T-helper 1 cell treated with Interleukin-12 subunit alpha and Interleukin-12 subunit beta and Interleukin-4 antibody, amounts not matched to agents 30 μg/mL and 1 μg/mL, for 36 hours (primary cell): Measurements from ENCODE around the gene RNASE12.
"Not testable (repeated sequence)": the region's sequence is repeated elsewhere in the genome, so short reads cannot be mapped to it uniquely, and the experiment has no call there.

Experiments used
- H3K27ac Mint-ChIP-seq: one replicate; pipeline ENCODE4 v1.8.0; 2021; ENCODE audit warnings: mild to moderate bottlenecking, mixed read lengths
- H3K27me3 Mint-ChIP-seq: one replicate; pipeline ENCODE4 v1.8.0; 2021; ENCODE audit warnings: low read depth, mixed read lengths
- H3K36me3 Mint-ChIP-seq: one replicate; pipeline ENCODE4 v1.8.0; 2021; ENCODE audit warnings: low read depth, mixed read lengths
- H3K4me1 Mint-ChIP-seq: one replicate; pipeline ENCODE4 v1.8.0; 2021; ENCODE audit warnings: low read depth, mixed read lengths
- H3K4me3 Mint-ChIP-seq: one replicate; pipeline ENCODE4 v1.8.0; 2021; ENCODE audit warnings: mild to moderate bottlenecking, moderate library complexity, mixed read lengths
- H3K9me3 Mint-ChIP-seq: one replicate; pipeline ENCODE4 v1.8.0; 2021; ENCODE audit warnings: mixed read lengths

RNASE12 gene

GRCh38 chr14:20578325-20578724 is 12.9 kb downstream of the RNASE12 start:
- no peak overlapping the region for H3K27ac Mint-ChIP-seq
- H3K4me1 Mint-ChIP-seq = no peaks in the 10 kb centered on the region
- no peak overlapping the region for H3K4me3 Mint-ChIP-seq
- H3K36me3 Mint-ChIP-seq = no peaks in the 10 kb centered on the region
- no peaks in the 10 kb centered on the region for H3K9me3 Mint-ChIP-seq
- peaks cover 4% of the 10 kb centered on the region for H3K27me3 Mint-ChIP-seq

- H3K4me3 Mint-ChIP-seq, H3K4me1 Mint-ChIP-seq, H3K27me3 Mint-ChIP-seq, H3K36me3 Mint-ChIP-seq, H3K27ac Mint-ChIP-seq: not testable (repeated sequence)
- H3K9me3 Mint-ChIP-seq = peaks cover 13% of the 10 kb centered on the region
Observed at GRCh38 chr14:20572382-20572990, 18.7 kb downstream of the RNASE12 start.

- H3K9me3 Mint-ChIP-seq = peaks cover 13% of the 10 kb centered on the region
- H3K27me3 Mint-ChIP-seq, H3K4me3 Mint-ChIP-seq, H3K27ac Mint-ChIP-seq, H3K36me3 Mint-ChIP-seq, H3K4me1 Mint-ChIP-seq: not testable (repeated sequence)
Observed at GRCh38 chr14:20570720-20571119, 20.5 kb downstream of the RNASE12 start.

- not testable (repeated sequence) for H3K36me3 Mint-ChIP-seq, H3K4me1 Mint-ChIP-seq, H3K27ac Mint-ChIP-seq, H3K4me3 Mint-ChIP-seq, H3K27me3 Mint-ChIP-seq
- H3K9me3 Mint-ChIP-seq = peaks cover 13% of the 10 kb centered on the region
Observed at GRCh38 chr14:20569865-20570264, 21.3 kb downstream of the RNASE12 start.

GRCh38 chr14:20569066-20569465 is 22.1 kb downstream of the RNASE12 start:
- Mint-ChIP-seq H3K4me3 (no peak overlapping the region), H3K27ac (no peak overlapping the region), H3K9me3 (peaks cover 13% of the 10 kb centered on the region), H3K36me3 (no peaks in the 10 kb centered on the region), H3K27me3 (peaks cover 8% of the 10 kb centered on the region), H3K4me1 (no peaks in the 10 kb centered on the region)

- Mint-ChIP-seq H3K27me3 (peaks cover 8% of the 10 kb centered on the region), H3K36me3 (no peaks in the 10 kb centered on the region), H3K4me1 (no peaks in the 10 kb centered on the region), H3K4me3 (no peak overlapping the region), H3K27ac (no peak overlapping the region), H3K9me3 (peaks cover 13% of the 10 kb centered on the region)
Observed at GRCh38 chr14:20568393-20568792, 22.8 kb downstream of the RNASE12 start.

GRCh38 chr14:20567199-20567598 is 24.0 kb downstream of the RNASE12 start:
- H3K36me3 Mint-ChIP-seq, H3K27ac Mint-ChIP-seq, H3K4me1 Mint-ChIP-seq, H3K27me3 Mint-ChIP-seq, H3K4me3 Mint-ChIP-seq: not testable (repeated sequence)
- H3K9me3 Mint-ChIP-seq = peaks cover 13% of the 10 kb centered on the region

GRCh38 chr14:20564501-20564997 is 26.6 kb downstream of the RNASE12 start:
- Mint-ChIP-seq H3K27ac (no peak overlapping the region), H3K4me1 (no peaks in the 10 kb centered on the region), H3K27me3 (peaks cover 12% of the 10 kb centered on the region), H3K4me3 (no peak overlapping the region), H3K9me3 (peaks cover 12% of the 10 kb centered on the region), H3K36me3 (no peaks in the 10 kb centered on the region)

- Mint-ChIP-seq H3K4me3 (no peak overlapping the region), H3K27ac (no peak overlapping the region), H3K27me3 (peaks cover 12% of the 10 kb centered on the region), H3K36me3 (no peaks in the 10 kb centered on the region), H3K4me1 (no peaks in the 10 kb centered on the region), H3K9me3 (peaks cover 7% of the 10 kb centered on the region)
Observed at GRCh38 chr14:20563971-20564370, 27.2 kb downstream of the RNASE12 start.

- Mint-ChIP-seq H3K4me3 (no peak within 1 kb of the TSS), H3K4me1 (no peaks in the 10 kb centered on the region), H3K27ac (no peak within 1 kb of the TSS), H3K27me3 (peaks cover 7% of the 10 kb centered on the region), H3K9me3 (no peaks in the 10 kb centered on the region), H3K36me3 (no peaks in the 10 kb centered on the region)
Observed at GRCh38 chr14:20560961-20561360, 30.2 kb downstream of the RNASE12 start, which contains the start of gene RNASE9. TSS of gene RNASE9 (minus strand) at chr14:20561047.

- Mint-ChIP-seq H3K27me3 (peaks cover 4% of the 10 kb centered on the region), H3K9me3 (no peaks in the 10 kb centered on the region), H3K27ac (no peak overlapping the region), H3K4me1 (no peaks in the 10 kb centered on the region), H3K4me3 (no peak overlapping the region), H3K36me3 (no peaks in the 10 kb centered on the region)
Observed at GRCh38 chr14:20559461-20559904, 31.7 kb downstream of the RNASE12 start.

- Mint-ChIP-seq H3K4me1 (no peaks in the 10 kb centered on the region), H3K4me3 (no peak overlapping the region), H3K27me3 (peaks cover 4% of the 10 kb centered on the region), H3K36me3 (no peaks in the 10 kb centered on the region), H3K27ac (no peak overlapping the region), H3K9me3 (no peaks in the 10 kb centered on the region)
Observed at GRCh38 chr14:20557212-20557542, 34.0 kb downstream of the RNASE12 start.

GRCh38 chr14:20556500-20557211 is 34.5 kb downstream of the RNASE12 start:
- Mint-ChIP-seq H3K4me1 (no peaks in the 10 kb centered on the region), H3K27me3 (peaks cover 4% of the 10 kb centered on the region), H3K27ac (no peak overlapping the region), H3K9me3 (no peaks in the 10 kb centered on the region), H3K36me3 (no peaks in the 10 kb centered on the region), H3K4me3 (no peak overlapping the region)

- no peak overlapping the region for H3K27ac Mint-ChIP-seq
- H3K36me3 Mint-ChIP-seq = no peaks in the 10 kb centered on the region
- H3K4me1 Mint-ChIP-seq = no peaks in the 10 kb centered on the region
- no peaks in the 10 kb centered on the region for H3K9me3 Mint-ChIP-seq
- H3K27me3 Mint-ChIP-seq = peaks cover under 1% of the 10 kb centered on the region
- H3K4me3 Mint-ChIP-seq = no peak overlapping the region
Observed at GRCh38 chr14:20555845-20556244, 35.3 kb downstream of the RNASE12 start.

- Mint-ChIP-seq H3K36me3 (no peaks in the 10 kb centered on the region), H3K27me3 (no peaks in the 10 kb centered on the region), H3K4me1 (no peaks in the 10 kb centered on the region), H3K4me3 (no peak overlapping the region), H3K9me3 (no peaks in the 10 kb centered on the region), H3K27ac (no peak overlapping the region)
Observed at GRCh38 chr14:20553024-20553423, 38.2 kb downstream of the RNASE12 start.
